Mesodermal cell (in vitro differentiated cells): Measurements from ENCODE around the gene LRMDA.

Experiments
- H3K27ac ChIP-seq: 2 replicates; pipeline ENCODE4 v1.7.0; 2013; ENCODE audit warnings: mild to moderate bottlenecking, low read depth, low read length, moderate library complexity; ENCODE audit not compliant: severe bottlenecking
- H3K36me3 ChIP-seq: 2 replicates; pipeline ENCODE4 v1.7.1; 2013; ENCODE audit warnings: mild to moderate bottlenecking, low read length, moderate library complexity; ENCODE audit not compliant: control insufficient read depth, insufficient read depth
- H3K4me1 ChIP-seq: one replicate; pipeline ENCODE4 v1.7.1; 2013; ENCODE audit warnings: mild to moderate bottlenecking, low read length; ENCODE audit not compliant: insufficient read depth, control insufficient read depth, poor library complexity, severe bottlenecking
- H3K4me3 ChIP-seq: 2 replicates; pipeline ENCODE4 v1.7.0; 2013; ENCODE audit warnings: low read length, control low read depth, mild to moderate bottlenecking; ENCODE audit not compliant: insufficient read depth, poor library complexity, severe bottlenecking; ENCODE audit errors: extremely low read depth
- H3K9me3 ChIP-seq: 2 replicates; pipeline ENCODE4 v1.7.1; 2013; ENCODE audit warnings: mild to moderate bottlenecking, low read length, moderate library complexity; ENCODE audit not compliant: control insufficient read depth
- WGBS, 2 experiments: methylation state at CpG; one replicate each; pipeline ENCODE4 v1.1.5; 2013; ENCODE audit warnings: missing lambda C conversion rate in 2 of 2; ENCODE audit not compliant: insufficient coverage in 2 of 2; 5-methylcytosine and 5-hydroxymethylcytosine counted together

LRMDA gene

DNA sequence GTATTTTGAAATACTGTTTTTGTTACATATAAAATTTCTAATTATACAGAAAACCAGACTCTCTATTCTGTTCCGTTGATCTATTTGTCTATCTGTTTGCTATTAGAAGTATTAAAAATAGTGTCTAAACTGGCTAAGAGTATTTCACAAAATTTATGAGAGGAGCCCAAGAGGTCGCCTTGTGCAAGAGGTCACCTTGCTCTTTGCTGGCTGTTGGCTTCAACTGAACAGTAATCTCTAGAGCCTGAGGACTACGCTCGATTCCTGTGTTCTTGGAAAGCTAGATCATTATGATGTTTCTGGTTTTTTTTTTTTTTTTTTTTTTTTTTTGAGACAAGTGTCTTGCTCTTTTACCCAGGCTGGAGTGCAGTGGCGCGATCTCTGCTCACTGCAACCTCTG, 428.6 kb downstream of the LRMDA start:
- no peaks in the 10 kb centered on the region for H3K4me1 ChIP-seq
- no peak overlapping the region for H3K27ac ChIP-seq
- no peak overlapping the region for H3K4me3 ChIP-seq
- 77 to 92% methylated on average over 1 to 3 of the region's 6 CpGs for WGBS, 2 experiments
- H3K36me3 ChIP-seq = no peaks in the 10 kb centered on the region
- H3K9me3 ChIP-seq = no peaks in the 10 kb centered on the region

DNA sequence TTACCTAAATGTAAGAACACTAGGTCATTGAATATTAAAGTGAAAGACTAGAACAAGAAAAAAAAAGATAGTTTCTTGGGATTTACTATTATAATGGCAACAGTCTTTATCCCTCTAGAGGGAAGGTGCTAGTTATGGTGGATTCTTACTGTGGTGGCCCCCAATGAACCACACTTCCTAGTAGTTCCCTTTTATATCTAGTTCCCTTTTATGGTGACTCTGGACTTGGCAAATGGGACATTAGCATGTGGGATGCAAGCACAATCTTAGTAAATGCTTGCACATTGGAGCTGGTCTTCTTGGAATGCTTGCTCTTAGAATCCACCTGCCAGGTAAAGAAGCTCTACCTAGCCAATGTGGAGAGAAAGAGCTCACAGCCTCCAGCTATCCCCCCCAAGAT, 430.2 kb downstream of the LRMDA start:
- H3K36me3 ChIP-seq = no peaks in the 10 kb centered on the region
- H3K9me3 ChIP-seq = no peaks in the 10 kb centered on the region
- H3K4me1 ChIP-seq = no peaks in the 10 kb centered on the region

DNA sequence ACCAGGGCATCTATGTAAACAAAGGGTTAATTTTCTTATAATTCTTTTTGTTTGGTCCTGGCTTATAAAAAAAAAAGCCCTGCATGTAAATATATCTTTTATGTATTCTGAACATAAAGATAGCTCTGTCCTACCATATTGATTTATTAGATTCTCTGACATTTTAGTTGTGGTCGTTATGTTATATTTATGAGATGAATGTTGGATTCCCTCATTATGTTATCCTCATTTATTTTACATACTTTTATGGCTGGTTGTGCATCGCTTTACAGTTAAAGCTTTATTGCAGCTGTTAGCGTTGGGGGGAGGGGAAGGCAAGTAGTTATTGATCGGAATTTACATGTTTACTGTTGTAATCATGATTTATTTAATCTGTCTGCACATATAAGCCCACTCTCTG, 431.5 kb downstream of the LRMDA start:
- no CpG with 5 or more reads among the region's 4 CpGs for WGBS, 2 experiments
- H3K4me1 ChIP-seq = no peaks in the 10 kb centered on the region
- no peaks in the 10 kb centered on the region for H3K36me3 ChIP-seq
- H3K9me3 ChIP-seq = no peaks in the 10 kb centered on the region
- H3K27ac ChIP-seq = no peak overlapping the region
- H3K4me3 ChIP-seq = no peak overlapping the region

More for the DNA sequence above, 430.2 kb downstream of the LRMDA start:
- Histone ChIP-seq H3K27ac (no peak overlapping the region), H3K4me3 (no peak overlapping the region)

DNA sequence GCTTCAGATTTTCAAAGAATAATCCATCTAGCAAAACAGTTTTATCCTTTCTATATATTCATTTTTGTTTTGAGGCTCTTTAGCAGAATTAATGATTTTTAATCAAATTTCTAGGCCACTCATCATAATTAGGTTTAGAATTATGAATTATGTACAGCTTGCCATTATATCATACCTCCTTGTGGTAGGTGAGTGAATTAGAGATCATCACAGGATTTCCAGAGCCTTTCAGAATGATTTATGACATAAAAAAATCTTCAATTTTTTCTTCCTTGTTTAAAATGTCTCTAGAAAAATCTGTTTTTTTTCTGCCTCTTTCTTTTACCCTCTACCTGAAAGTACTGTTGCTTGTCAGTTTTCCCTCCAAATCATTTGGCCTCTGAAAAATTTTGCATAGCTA, 433.3 kb downstream of the LRMDA start:
- no peak overlapping the region for H3K4me3 ChIP-seq
- H3K9me3 ChIP-seq = no peaks in the 10 kb centered on the region
- no peaks in the 10 kb centered on the region for H3K36me3 ChIP-seq
- no peaks in the 10 kb centered on the region for H3K4me1 ChIP-seq
- no peak overlapping the region for H3K27ac ChIP-seq

DNA sequence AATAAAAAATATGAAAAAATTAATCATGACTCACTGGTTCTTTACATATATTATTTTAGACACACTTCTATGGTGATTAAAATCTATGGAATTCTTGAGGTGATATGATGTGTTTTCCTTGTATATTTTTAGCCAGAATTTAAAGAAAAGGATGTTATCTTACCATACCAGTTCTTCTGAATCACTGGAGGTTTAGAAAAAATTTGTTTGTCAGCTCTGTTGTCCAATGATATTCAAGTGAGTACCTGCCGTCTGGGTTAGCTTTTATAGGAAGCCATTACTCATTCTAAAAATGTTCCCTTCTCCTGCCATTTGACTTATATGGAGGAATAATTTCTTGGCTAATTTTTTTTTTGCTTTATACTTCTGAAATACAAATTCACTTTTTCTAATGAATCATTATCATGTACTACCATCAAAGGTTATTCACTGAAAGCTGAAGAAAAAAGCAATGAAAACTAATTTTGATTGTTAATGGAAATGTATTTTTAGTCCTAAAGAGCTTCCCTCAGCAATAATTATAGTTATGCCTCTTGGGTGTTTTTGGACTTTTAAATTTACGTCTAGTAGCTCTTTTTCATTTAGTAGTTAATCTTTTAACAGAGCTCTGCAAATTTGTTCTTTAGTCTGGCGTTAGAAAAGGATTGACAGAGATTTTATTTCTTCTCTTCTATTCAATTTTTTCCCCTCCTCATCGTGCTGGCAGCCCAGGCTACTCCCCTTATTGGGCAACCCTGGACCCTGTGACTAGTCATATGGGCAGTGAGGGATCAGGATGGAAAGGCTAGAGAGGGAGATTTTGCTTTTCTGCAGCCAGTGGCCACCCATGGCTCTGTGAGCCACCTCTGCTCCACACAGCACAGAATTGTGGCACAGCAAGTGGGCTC, 434.2 kb downstream of the LRMDA start:
- Histone ChIP-seq H3K36me3 (no peaks in the 10 kb centered on the region), H3K9me3 (no peaks in the 10 kb centered on the region), H3K27ac (no peak overlapping the region), H3K4me3 (no peak overlapping the region), H3K4me1 (no peaks in the 10 kb centered on the region)
- no CpG with 5 or more reads among the region's 4 CpGs for WGBS, 2 experiments

DNA sequence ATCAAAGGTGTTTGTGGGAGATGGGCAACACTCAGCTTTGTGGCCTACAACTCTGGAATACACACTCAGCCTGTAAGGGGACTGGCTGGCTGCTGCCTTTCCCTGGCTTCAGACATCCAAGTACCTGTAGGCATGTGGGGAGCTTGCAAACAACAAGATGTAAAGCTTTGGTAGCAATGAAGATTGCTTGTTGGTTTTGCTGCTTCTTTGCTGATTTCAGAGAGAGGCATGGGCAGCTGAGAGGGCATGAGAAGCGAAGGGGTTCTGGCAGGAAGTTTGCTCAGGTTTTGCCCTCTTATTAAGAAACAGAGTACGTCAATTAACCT, 434.8 kb downstream of the LRMDA start:
- Histone ChIP-seq H3K4me1 (no peaks in the 10 kb centered on the region), H3K9me3 (no peaks in the 10 kb centered on the region), H3K4me3 (no peak overlapping the region), H3K36me3 (no peaks in the 10 kb centered on the region), H3K27ac (no peak overlapping the region)
- WGBS, 2 experiments = 90 to 97% methylated on average over 2 of the region's 2 CpGs

DNA sequence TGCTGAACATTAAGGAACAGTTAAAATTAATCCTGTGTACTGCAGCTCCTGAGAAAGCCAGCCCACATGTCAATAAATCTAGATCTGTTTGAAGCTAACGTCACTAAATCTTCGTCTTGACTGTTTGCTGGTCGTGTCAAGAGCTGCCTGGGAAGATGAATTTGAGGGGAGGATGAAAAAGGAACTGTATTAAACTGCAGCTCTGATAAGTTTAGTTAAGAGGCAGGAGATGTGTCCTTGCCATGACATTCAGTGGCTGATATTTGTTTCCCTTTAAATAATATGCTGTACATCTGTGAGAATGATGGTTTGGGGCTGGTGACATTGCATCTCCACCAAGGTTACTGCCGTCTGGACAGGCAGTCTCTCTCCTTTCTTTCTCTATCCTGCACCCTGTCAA, 435.3 kb downstream of the LRMDA start:
- no peaks in the 10 kb centered on the region for H3K36me3 ChIP-seq
- H3K4me1 ChIP-seq = no peaks in the 10 kb centered on the region
- H3K27ac ChIP-seq = no peak overlapping the region
- 83 to 89% methylated on average over 3 of the region's 4 CpGs for WGBS, 2 experiments
- no peak overlapping the region for H3K4me3 ChIP-seq
- no peaks in the 10 kb centered on the region for H3K9me3 ChIP-seq

DNA sequence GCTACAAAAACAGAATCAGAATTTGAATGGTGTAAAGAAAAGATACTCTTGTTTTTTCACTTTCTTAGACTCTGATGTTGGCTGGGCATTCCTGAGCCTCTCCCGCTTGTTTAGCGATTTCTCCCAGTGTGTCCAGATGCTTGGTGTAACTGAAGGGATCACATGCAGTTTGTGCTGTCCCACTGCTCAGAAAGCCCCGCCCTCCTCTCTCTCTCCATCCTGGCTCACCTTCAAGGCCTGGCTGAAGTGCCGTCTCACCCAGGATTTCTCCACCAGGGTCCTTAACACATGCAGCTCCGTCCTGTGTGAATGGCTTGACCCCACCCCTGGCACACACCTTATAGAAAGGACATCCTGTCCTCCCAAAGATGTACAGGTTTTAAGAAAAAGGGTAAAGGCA, 437.1 kb downstream of the LRMDA start:
- Histone ChIP-seq H3K4me3 (no peak overlapping the region), H3K27ac (no peak overlapping the region), H3K36me3 (no peaks in the 10 kb centered on the region), H3K4me1 (no peaks in the 10 kb centered on the region), H3K9me3 (no peaks in the 10 kb centered on the region)
- 93% methylated on average over 3 of the region's 5 CpGs; no CpG with 5 or more reads in 1 of the 2 experiments for WGBS, 2 experiments

DNA sequence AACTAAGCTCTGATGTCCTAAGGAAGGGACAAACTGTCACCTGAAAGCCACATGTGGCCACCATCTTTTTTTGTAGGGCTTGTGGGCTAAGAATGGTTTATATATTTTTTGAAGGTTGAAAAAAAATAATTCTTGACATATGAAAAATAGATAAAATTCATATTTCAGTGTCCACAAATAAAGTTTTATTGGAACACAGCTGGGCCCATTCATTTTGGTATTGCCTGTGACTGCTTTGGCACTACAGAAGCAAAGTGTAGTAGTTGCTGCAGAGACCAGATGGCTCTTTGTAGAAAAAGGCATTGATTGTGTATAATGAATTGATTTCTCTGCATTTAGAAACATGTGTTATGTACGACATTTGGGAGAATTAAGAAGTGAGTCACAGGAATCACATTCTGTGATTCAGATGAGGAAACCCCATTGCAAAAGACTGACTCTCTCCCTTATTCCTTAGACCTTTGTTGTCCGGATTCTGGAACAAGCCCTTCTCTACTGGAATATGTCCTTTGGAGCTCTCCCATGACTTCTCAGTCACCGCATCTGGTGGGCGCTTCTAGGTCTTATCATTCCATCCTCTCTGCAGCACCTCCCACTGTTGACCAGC, 438.7 kb downstream of the LRMDA start:
- 90 to 94% methylated on average over 4 of the region's 4 CpGs for WGBS, 2 experiments
- H3K4me1 ChIP-seq = no peaks in the 10 kb centered on the region

DNA sequence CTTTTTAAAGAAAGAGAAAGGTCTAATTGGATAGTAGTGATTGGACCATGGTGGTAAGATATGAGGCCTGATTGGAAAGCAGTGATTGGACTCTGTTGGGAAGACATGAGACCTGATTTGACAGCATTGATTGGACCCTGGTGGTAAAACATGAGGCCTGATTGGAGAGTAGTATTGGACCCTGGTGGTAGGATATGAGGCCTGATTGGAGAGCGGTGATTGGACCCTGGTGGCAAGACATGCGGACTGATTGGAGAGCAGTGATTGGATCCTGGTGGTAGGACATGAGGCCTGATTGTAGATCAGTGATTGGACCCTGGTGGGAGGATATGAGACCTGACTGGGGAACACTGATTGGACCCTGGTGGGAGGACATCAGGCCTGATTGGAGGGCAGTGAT, 444.3 kb downstream of the LRMDA start:
- Histone ChIP-seq H3K9me3 (no peaks in the 10 kb centered on the region), H3K27ac (no peak overlapping the region), H3K36me3 (no peaks in the 10 kb centered on the region), H3K4me3 (no peak overlapping the region), H3K4me1 (no peaks in the 10 kb centered on the region)
- 98 to 100% methylated on average over 2 of the region's 2 CpGs for WGBS, 2 experiments

More for the DNA sequence above, 438.7 kb downstream of the LRMDA start:
- no peak overlapping the region for H3K27ac ChIP-seq
- H3K36me3 ChIP-seq = no peaks in the 10 kb centered on the region
- H3K4me3 ChIP-seq = no peak overlapping the region
- H3K9me3 ChIP-seq = no peaks in the 10 kb centered on the region

DNA sequence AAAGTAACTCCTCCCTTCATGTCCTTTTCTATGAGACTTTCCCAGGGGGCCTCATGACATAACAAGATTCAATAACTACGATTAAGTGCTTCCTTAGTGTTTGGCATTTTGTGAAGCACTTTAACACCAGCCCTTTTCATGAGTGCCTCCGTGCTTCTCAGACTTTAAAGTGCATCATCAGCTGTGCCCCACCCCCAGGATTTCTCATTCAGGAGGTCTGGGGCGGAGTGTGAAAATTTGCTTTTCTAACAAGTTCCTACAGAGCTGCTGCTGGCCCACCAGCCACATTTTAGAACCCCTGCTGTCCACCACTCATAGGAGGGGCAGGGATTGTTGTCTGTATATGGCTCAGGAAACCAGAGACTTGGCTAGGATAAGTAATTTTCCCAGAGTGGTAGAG, 445.3 kb downstream of the LRMDA start:
- 40 to 41% methylated on average over 2 to 3 of the region's 3 CpGs for WGBS, 2 experiments
- Histone ChIP-seq H3K9me3 (no peaks in the 10 kb centered on the region), H3K27ac (no peak overlapping the region), H3K4me1 (no peaks in the 10 kb centered on the region), H3K4me3 (no peak overlapping the region), H3K36me3 (no peaks in the 10 kb centered on the region)
